IMR-90 (cell line): ENCODE results near the gene SLC22A7. TPM values are rescaled to one million over a fixed set of nuclear protein-coding genes. Genes with fewer than 3 reads are reported as not detected.

Experiments used
- ATAC-seq: fragments of 200-7000 bp; cut with Tn5 transposase; 2 replicates; pipeline ENCODE4 v1.9.1; 2020; ENCODE audit warnings: low read depth, mild to moderate bottlenecking, moderate library complexity
- BruUV-seq: library from RNA; stranded (reverse); fragments of 400-500 nt; replicated peaks from 2 replicates; lab custom pipeline; 2021; lab: Mats Ljungman, UMichigan
- CTCF ChIA-PET: fragments of 300-600 bp; formaldehyde crosslinking; extraction: SDS; loops from one replicate; lab custom pipeline; 2021; ENCODE audit warnings: antibody characterized with exemption; lab: Yijun Ruan, JAX
- POLR2A ChIA-PET: fragments of 300-600 bp; sonication (Branson Sonifier 250); formaldehyde crosslinking; loops from one replicate; lab custom pipeline; 2022; ENCODE audit warnings: antibody characterized with exemption; ENCODE audit not compliant: unreplicated experiment; lab: Charles Lee
- DNase-seq: peaks from one replicate; pipeline ENCODE4 v3.0.0; 2013
- H2AFZ ChIP-seq: replicated peaks from 2 replicates; pipeline ENCODE3; 2013; ENCODE audit warnings: low read length, mild to moderate bottlenecking; ENCODE audit not compliant: poor library complexity
- H2AK5ac ChIP-seq: 2 replicates; pipeline ENCODE4 v1.6.1; 2013; ENCODE audit warnings: low read depth, low read length, inconsistent platforms
- H2AK9ac ChIP-seq: replicated peaks from 2 replicates; pipeline ENCODE3; 2013; ENCODE audit warnings: mild to moderate bottlenecking, low read depth, low read length, moderate library complexity; ENCODE audit not compliant: poor library complexity
- H2BK120ac ChIP-seq: 2 replicates; pipeline ENCODE4 v1.6.1; 2013; ENCODE audit warnings: low read depth, low read length, inconsistent platforms
- H2BK15ac ChIP-seq: 3 replicates; pipeline ENCODE4 v1.6.1; 2013; ENCODE audit warnings: low read depth, low read length, inconsistent platforms
- H2BK20ac ChIP-seq: 2 replicates; pipeline ENCODE4 v1.6.1; 2013; ENCODE audit warnings: low read depth, mild to moderate bottlenecking, inconsistent platforms, low read length, moderate library complexity
- H2BK5ac ChIP-seq: 2 replicates; pipeline ENCODE4 v1.6.1; 2013; ENCODE audit warnings: mild to moderate bottlenecking, low read depth, low read length, inconsistent platforms; ENCODE audit not compliant: poor library complexity, severe bottlenecking
- H3K14ac ChIP-seq: replicated peaks from 2 replicates; pipeline ENCODE4 v1.6.1; 2013; ENCODE audit warnings: low read depth, low read length, inconsistent platforms
- H3K18ac ChIP-seq: 2 replicates; pipeline ENCODE4 v1.6.1; 2013; ENCODE audit warnings: low read depth, low read length, control low read depth
- H3K23ac ChIP-seq: 2 replicates; pipeline ENCODE4 v1.6.1; 2013; ENCODE audit warnings: low read depth, low read length, inconsistent platforms
- H3K27ac ChIP-seq: 2 replicates; pipeline ENCODE4 v1.5.1; 2013; ENCODE audit warnings: mild to moderate bottlenecking, control low read depth, low read length; ENCODE audit not compliant: insufficient read depth
- H3K27me3 ChIP-seq: 2 replicates; pipeline ENCODE4 v1.6.1; 2013; ENCODE audit warnings: low read length; ENCODE audit not compliant: control insufficient read depth, insufficient read depth
- H3K36me3 ChIP-seq: 2 replicates; pipeline ENCODE4 v1.6.1; 2013; ENCODE audit warnings: low read length, mixed read lengths; ENCODE audit not compliant: control insufficient read depth, insufficient read depth
- H3K4ac ChIP-seq: 2 replicates; pipeline ENCODE4 v1.6.1; 2013; ENCODE audit warnings: low read depth, low read length, inconsistent platforms
- H3K4me1 ChIP-seq: 2 replicates; pipeline ENCODE4 v1.6.1; 2013; ENCODE audit warnings: low read length, mixed read lengths; ENCODE audit not compliant: control insufficient read depth, insufficient read depth
- H3K4me2 ChIP-seq: 2 replicates; pipeline ENCODE4 v1.6.1; 2013; ENCODE audit warnings: low read depth, mild to moderate bottlenecking, control low read depth, low read length, moderate library complexity
- H3K4me3 ChIP-seq: 2 replicates; pipeline ENCODE4 v1.5.1; 2013; ENCODE audit warnings: low read depth, mild to moderate bottlenecking, control low read depth, low read length, moderate library complexity; ENCODE audit not compliant: insufficient read depth
- H3K56ac ChIP-seq: 2 replicates; pipeline ENCODE4 v1.6.1; 2013; ENCODE audit warnings: low read length, inconsistent platforms; ENCODE audit not compliant: insufficient read depth; ENCODE audit errors: extremely low read depth
- H3K79me1 ChIP-seq, 2 experiments: 2 replicates each; pipeline ENCODE4 v1.6.1; 2013; ENCODE audit warnings: low read length in 2 of 2, inconsistent platforms in 1 of 2, low read depth in 1 of 2
- H3K9ac ChIP-seq: 2 replicates; pipeline ENCODE4 v1.6.1; 2013; ENCODE audit warnings: low read depth, low read length, control low read depth
- H3K9me1 ChIP-seq: 2 replicates; pipeline ENCODE4 v1.6.1; 2013; ENCODE audit warnings: low read length, inconsistent platforms; ENCODE audit not compliant: insufficient read depth
- H3K9me3 ChIP-seq: 2 replicates; pipeline ENCODE4 v1.6.1; 2013; ENCODE audit warnings: low read length; ENCODE audit not compliant: control insufficient read depth, insufficient read depth
- H4K20me1 ChIP-seq: 2 replicates; pipeline ENCODE4 v1.6.1; 2013; ENCODE audit warnings: low read length, inconsistent platforms; ENCODE audit not compliant: insufficient read depth
- H4K5ac ChIP-seq: 2 replicates; pipeline ENCODE4 v1.6.1; 2013; ENCODE audit warnings: mild to moderate bottlenecking, low read depth, low read length, control low read depth
- H4K8ac ChIP-seq, 2 experiments: 2 replicates each; pipeline ENCODE4 v1.6.1; 2013; ENCODE audit warnings: low read depth in 2 of 2, low read length in 2 of 2, control low read depth in 1 of 2, inconsistent platforms in 1 of 2
- H4K91ac ChIP-seq: 2 replicates; pipeline ENCODE4 v1.6.1; 2013; ENCODE audit warnings: low read depth, low read length, inconsistent platforms; ENCODE audit not compliant: insufficient read depth
- BHLHE40 ChIP-seq: fragments of 150-350 bp; IDR thresholded peaks from 2 replicates; pipeline ENCODE4 v1.6.1; 2016; ENCODE audit warnings: mild to moderate bottlenecking, low read depth, low read length
- CEBPB ChIP-seq: IDR thresholded peaks from 2 replicates; pipeline ENCODE4 v1.6.1; 2012; ENCODE audit warnings: low read depth, low read length, improper control_type of control experiment
- CHD1 ChIP-seq: IDR thresholded peaks from 2 replicates; pipeline ENCODE4 v1.6.1; 2012; ENCODE audit warnings: low read depth, low read length, improper control_type of control experiment
- ELK1 ChIP-seq: fragments of 150-350 bp; IDR thresholded peaks from 2 replicates; pipeline ENCODE4 v1.6.1; 2016; ENCODE audit warnings: low read depth, mild to moderate bottlenecking, low read length, moderate library complexity, borderline replicate concordance
- FOS ChIP-seq: fragments of 150-350 bp; IDR thresholded peaks from 2 replicates; pipeline ENCODE4 v1.6.1; 2016; ENCODE audit warnings: low read depth, low read length
- MAFK ChIP-seq: IDR thresholded peaks from 2 replicates; pipeline ENCODE4 v1.6.1; 2012; ENCODE audit warnings: low read depth, low read length, improper control_type of control experiment
- MAZ ChIP-seq: IDR thresholded peaks from 2 replicates; pipeline ENCODE4 v1.6.1; 2012; ENCODE audit warnings: low read depth, mild to moderate bottlenecking, low read length, improper control_type of control experiment, moderate library complexity, borderline replicate concordance
- NFE2L2 ChIP-seq: fragments of 150-350 bp; IDR thresholded peaks from 2 replicates; pipeline ENCODE4 v1.6.1; 2016; ENCODE audit warnings: low read depth, mild to moderate bottlenecking, low read length
- POLR2A ChIP-seq: IDR thresholded peaks from 2 replicates; pipeline ENCODE4 v1.6.1; 2012; ENCODE audit warnings: mild to moderate bottlenecking, low read depth, low read length
- RAD21 ChIP-seq: IDR thresholded peaks from 2 replicates; pipeline ENCODE4 v1.6.1; 2012; ENCODE audit warnings: low read length, improper control_type of control experiment
- SMC3 ChIP-seq: fragments of 150-350 bp; IDR thresholded peaks from 2 replicates; pipeline ENCODE4 v1.6.1; 2016; ENCODE audit warnings: low read depth, mild to moderate bottlenecking, antibody characterized with exemption, low read length, moderate library complexity
- USF2 ChIP-seq: fragments of 150-350 bp; IDR thresholded peaks from 2 replicates; pipeline ENCODE4 v1.6.1; 2017; ENCODE audit warnings: mild to moderate bottlenecking, antibody characterized with exemption, low read length, low read depth
- WGBS, 2 experiments: methylation state at CpG; one replicate each; pipeline versions ENCODE4 v1.1.5 to v1.1.7; 2013; ENCODE audit warnings: missing lambda C conversion rate in 2 of 2; ENCODE audit not compliant: insufficient read length in 1 of 2; ENCODE audit errors: extremely low coverage in 2 of 2; 5-methylcytosine and 5-hydroxymethylcytosine counted together
- dilution Hi-C: fragments of 300-500 bp; cut with HindIII; formaldehyde crosslinking; loops from one replicate; pipeline ENCODE4 v1.14.3; 2018; ENCODE audit warnings: low sequenced_read_pairs; ENCODE audit not compliant: unreplicated experiment
- in situ Hi-C: fragments of 300-500 bp; cut with MboI; formaldehyde crosslinking; loops from 3 replicates; pipeline ENCODE4 v1.14.3; 2019; ENCODE audit warnings: low sequenced_read_pairs, inconsistent platforms, mixed read lengths
- intact Hi-C: fragments of 100-400 bp; cut with micrococcal nuclease; formaldehyde crosslinking; loops from 2 replicates; pipeline ENCODE4 v1.10.0; 2022
- polyA plus RNA-seq, 3 experiments: library from polyadenylated mRNA; depleted of rRNA; stranded (reverse); fragments of >200 nt; gene quantifications; 2 replicates each; pipeline ENCODE4 v1.2.3, GENCODE V29; 2012; ENCODE audit warnings: low replicate concordance in 1 of 3
- total RNA-seq: library from RNA; depleted of rRNA; stranded (reverse); fragments of >200 nt; gene quantifications from 2 replicates; pipeline ENCODE4 v1.2.3, GENCODE V29; 2012

Gene SLC22A7
- total and polyA plus RNA-seq, 2 of the 4 experiments (the other 2 are of a cell fraction), result not detected

GRCh38 chr6:43264599-43265145 lies 33.4 kb upstream of the SLC22A7 start:
- Histone ChIP-seq H3K14ac (no peak overlapping the region), H3K27ac (no peak overlapping the region), H2BK5ac (no peak overlapping the region), H3K56ac (no peak overlapping the region), H2AK9ac (peak overlapping the region; percentile 47), H3K9me1 (peaks cover 8% of the 10 kb centered on the region), H3K9ac (no peak overlapping the region), H4K5ac (no peak overlapping the region), H3K79me1 (no peaks in the 10 kb centered on the region), H2BK20ac (no peak overlapping the region), H3K36me3 (no peaks in the 10 kb centered on the region), H2AK5ac (no peak overlapping the region), H4K20me1 (no peaks in the 10 kb centered on the region), H3K4me2 (no peak overlapping the region), H2BK120ac (no peak overlapping the region), H3K18ac (no peak overlapping the region), H3K4me3 (no peak overlapping the region), H2BK15ac (no peak overlapping the region), H3K27me3 (peaks cover 42% of the 10 kb centered on the region), H3K4me1 (peaks cover 2% of the 10 kb centered on the region; the same call in 1 of the 2 replicates), H3K23ac (no peak overlapping the region), H3K9me3 (no peaks in the 10 kb centered on the region), H4K8ac (no peak overlapping the region), H2AFZ (peak overlapping the region; percentile 40), H3K4ac (no peak overlapping the region), H4K91ac (no peak overlapping the region)
- ChIA-PET POLR2A (no interaction called here), CTCF (interaction anchor here (0.6 to 2.1 kb wide), 2 partner anchors 69 to 508 kb away, joined by 3 to 6 read pairs; no protein-coding TSS in a partner anchor)
- intact Hi-C loops (no loop called here), dilution Hi-C loops (no loop called here), in situ Hi-C loops (loop anchor here (5.0 kb wide), 1 partner anchor 68 kb away; no protein-coding TSS in a partner anchor)
- ATAC-seq (no peak), DNase-seq (no peak)
- no TSS peak for BruUV-seq
- TF ChIP-seq SMC3 (no peak), CEBPB (no peak), FOS (no peak), USF2 (no peak), CHD1 (no peak), POLR2A (no peak), NFE2L2 (no peak), BHLHE40 (no peak), RAD21 (no peak), MAZ (no peak), ELK1 (no peak), MAFK (no peak)
- WGBS, 2 experiments, result 80% methylated on average over 3 of the region's 5 CpGs; no CpG with 5 or more reads in 1 of the 2 experiments
